H9 (cell line): ENCODE data around the gene SPATS2. TPM values are rescaled to one million over a fixed set of nuclear protein-coding genes. Genes with fewer than 3 reads are reported as not detected.

ENCODE experiments used
- DNase-seq: peaks from one replicate; pipeline ENCODE4 v3.0.0-alpha.2; 2017
- H2AFZ ChIP-seq: one replicate; pipeline ENCODE4 v1.6.1; 2013; ENCODE audit warnings: mild to moderate bottlenecking, low read length, control low read depth, moderate library complexity
- H2AK5ac ChIP-seq: 2 replicates; pipeline ENCODE4 v1.6.1; 2013; ENCODE audit warnings: low read length, control low read depth, mixed read lengths; ENCODE audit not compliant: insufficient read length
- H2BK120ac ChIP-seq: one replicate; pipeline ENCODE4 v1.6.1; 2013; ENCODE audit warnings: low read depth, mild to moderate bottlenecking, low read length, control low read depth, inconsistent platforms; ENCODE audit not compliant: poor library complexity, severe bottlenecking
- H2BK12ac ChIP-seq: 2 replicates; pipeline ENCODE4 v1.6.1; 2013; ENCODE audit warnings: low read length, control low read depth, mixed read lengths, low read depth; ENCODE audit not compliant: insufficient read length
- H2BK15ac ChIP-seq: 2 replicates; pipeline ENCODE4 v1.6.1; 2013; ENCODE audit warnings: low read depth, low read length, control low read depth
- H2BK20ac ChIP-seq: one replicate; pipeline ENCODE4 v1.6.1; 2013; ENCODE audit warnings: low read depth, mild to moderate bottlenecking, low read length, control low read depth, inconsistent platforms; ENCODE audit not compliant: poor library complexity, severe bottlenecking
- H2BK5ac ChIP-seq: 2 replicates; pipeline ENCODE4 v1.6.1; 2013; ENCODE audit warnings: low read length, control low read depth, mixed read lengths; ENCODE audit not compliant: insufficient read length
- H3K14ac ChIP-seq: 2 replicates; pipeline ENCODE4 v1.6.1; 2013; ENCODE audit warnings: low read length, control low read depth; ENCODE audit not compliant: insufficient read depth
- H3K18ac ChIP-seq: 2 replicates; pipeline ENCODE4 v1.6.1; 2013; ENCODE audit warnings: low read depth, mild to moderate bottlenecking, mixed read lengths, low read length, control low read depth; ENCODE audit not compliant: insufficient read length
- H3K23ac ChIP-seq: 2 replicates; pipeline ENCODE4 v1.6.1; 2013; ENCODE audit warnings: low read length, control low read depth, mixed read lengths, low read depth; ENCODE audit not compliant: insufficient read length
- H3K23me2 ChIP-seq: 2 replicates; pipeline ENCODE4 v1.6.1; 2013; ENCODE audit warnings: low read depth, mild to moderate bottlenecking, mixed read lengths, low read length, control low read depth; ENCODE audit not compliant: insufficient read length, poor library complexity, severe bottlenecking
- H3K27ac ChIP-seq: 2 replicates; pipeline ENCODE4 v1.5.1; 2013; ENCODE audit warnings: low read length, control low read depth, mixed read lengths, low read depth; ENCODE audit not compliant: insufficient read length
- H3K27me3 ChIP-seq: 2 replicates; pipeline ENCODE4 v1.6.1; 2013; ENCODE audit warnings: low read length, control low read depth, inconsistent platforms; ENCODE audit not compliant: insufficient read depth
- H3K4ac ChIP-seq: 2 replicates; pipeline ENCODE4 v1.6.1; 2013; ENCODE audit warnings: low read depth, mild to moderate bottlenecking, control low read depth, inconsistent platforms, low read length, moderate library complexity
- H3K4me1 ChIP-seq: 2 replicates; pipeline ENCODE4 v1.6.1; 2013; ENCODE audit warnings: low read length, control low read depth, inconsistent platforms; ENCODE audit not compliant: insufficient read depth
- H3K4me2 ChIP-seq: 2 replicates; pipeline ENCODE4 v1.6.1; 2013; ENCODE audit warnings: low read length, control low read depth, mixed read lengths; ENCODE audit not compliant: insufficient read length, insufficient read depth
- H3K56ac ChIP-seq: 2 replicates; pipeline ENCODE4 v1.6.1; 2013; ENCODE audit warnings: low read depth, mild to moderate bottlenecking, mixed read lengths, low read length, control low read depth; ENCODE audit not compliant: insufficient read length
- H3K79me1 ChIP-seq: 2 replicates; pipeline ENCODE4 v1.6.1; 2013; ENCODE audit warnings: low read depth, mild to moderate bottlenecking, moderate library complexity, low read length, control low read depth, inconsistent platforms; ENCODE audit not compliant: insufficient read depth, poor library complexity, severe bottlenecking
- H3K79me2 ChIP-seq: 2 replicates; pipeline ENCODE4 v1.6.1; 2013; ENCODE audit warnings: low read length, control low read depth, inconsistent platforms; ENCODE audit not compliant: insufficient read depth
- H3K9ac ChIP-seq: 2 replicates; pipeline ENCODE4 v1.6.1; 2013; ENCODE audit warnings: low read length, control low read depth, mixed read lengths; ENCODE audit not compliant: insufficient read length; ENCODE audit errors: extremely low read depth
- H3K9me3 ChIP-seq: one replicate; pipeline ENCODE4 v1.6.1; 2013; ENCODE audit warnings: low read depth, low read length, inconsistent platforms; ENCODE audit not compliant: control insufficient read depth
- H3T11ph ChIP-seq: one replicate; pipeline ENCODE4 v1.6.1; 2013; ENCODE audit warnings: mild to moderate bottlenecking, low read length, control low read depth, inconsistent platforms
- H4K20me1 ChIP-seq: one replicate; pipeline ENCODE4 v1.6.1; 2013; ENCODE audit not compliant: control insufficient read depth, insufficient read length, insufficient read depth
- H4K5ac ChIP-seq: 2 replicates; pipeline ENCODE4 v1.6.1; 2013; ENCODE audit warnings: low read depth, mild to moderate bottlenecking, mixed read lengths, low read length, control low read depth; ENCODE audit not compliant: insufficient read length
- H4K8ac ChIP-seq: replicated peaks from 2 replicates; pipeline ENCODE4 v1.6.1; 2013; ENCODE audit warnings: low read length, control low read depth, mixed read lengths, low read depth; ENCODE audit not compliant: insufficient read length
- H4K91ac ChIP-seq: 2 replicates; pipeline ENCODE4 v1.6.1; 2013; ENCODE audit warnings: low read depth, mild to moderate bottlenecking, moderate library complexity, mixed read lengths, low read length, control low read depth; ENCODE audit not compliant: insufficient read length
- H3K27ac Mint-ChIP-seq, 3 experiments: 2 replicates in 2 of 3; 3 replicates in 1 of 3; pipeline ENCODE4 v1.8.0; 2020 to 2021; ENCODE audit warnings: mixed read lengths in 3 of 3, mild to moderate bottlenecking in 1 of 3, moderate library complexity in 1 of 3
- H3K27me3 Mint-ChIP-seq: 2 replicates; pipeline ENCODE4 v1.8.0; 2021; ENCODE audit warnings: low read depth, mild to moderate bottlenecking, moderate library complexity, mixed read lengths
- H3K36me3 Mint-ChIP-seq, 3 experiments: 2 replicates in 2 of 3; 3 replicates in 1 of 3; pipeline ENCODE4 v1.8.0; 2020 to 2021; ENCODE audit warnings: low read depth in 3 of 3, mixed read lengths in 3 of 3; ENCODE audit not compliant: insufficient read depth in 1 of 3
- H3K4me1 Mint-ChIP-seq, 2 experiments: 2 replicates each; pipeline ENCODE4 v1.8.0; 2020; ENCODE audit warnings: mixed read lengths in 2 of 2
- H3K4me3 Mint-ChIP-seq, 2 experiments: 2 replicates in 1 of 2; 3 replicates in 1 of 2; pipeline ENCODE4 v1.8.0; 2020 to 2021; ENCODE audit warnings: mild to moderate bottlenecking in 2 of 2, mixed read lengths in 2 of 2, moderate library complexity in 1 of 2
- H3K9me3 Mint-ChIP-seq, 2 experiments: 2 replicates in 1 of 2; 3 replicates in 1 of 2; pipeline ENCODE4 v1.8.0; 2020; ENCODE audit warnings: mild to moderate bottlenecking in 2 of 2, mixed read lengths in 2 of 2, moderate library complexity in 1 of 2
- CTCF ChIP-seq: fragments of 200-600 bp; sonication (generic); conservative IDR thresholded peaks from 3 replicates; pipeline ENCODE4 v1.8.0; 2021; ENCODE audit warnings: antibody characterized with exemption, mild to moderate bottlenecking
- WGBS: extraction: QIAGEN DNeasy Blood & Tissue Kit; methylation state at CpG from one replicate; pipeline ENCODE4 v1.1.7; 2013; ENCODE audit warnings: missing lambda C conversion rate, low lambda C conversion rate, mixed read lengths; ENCODE audit not compliant: insufficient read length; ENCODE audit errors: extremely low coverage; 5-methylcytosine and 5-hydroxymethylcytosine counted together
- total RNA-seq: library from RNA; stranded (reverse); gene quantifications from 2 replicates; pipeline ENCODE4 v1.2.1, GENCODE V29; 2021

The SPATS2 gene
- total RNA-seq, 1 experiment from 2014 or later: 17.1 TPM

GRCh38 chr12:49541911-49542505 lies 174.7 kb downstream of the SPATS2 start:
- Histone ChIP-seq H3K4me2 (no peak overlapping the region), H3K79me1 (no peaks in the 10 kb centered on the region), H3K27ac (no peak overlapping the region), H2AK5ac (no peak overlapping the region), H2BK20ac (no peak overlapping the region), H2AFZ (no peak overlapping the region), H3K18ac (no peak overlapping the region), H2BK5ac (no peak overlapping the region), H3K4me1 (no peaks in the 10 kb centered on the region; the same call in 1 of the 2 replicates), H4K5ac (no peak overlapping the region), H3K23me2 (peaks cover 14% of the 10 kb centered on the region), H3K23ac (no peak overlapping the region), H2BK12ac (no peak overlapping the region), H2BK120ac (no peak overlapping the region), H3K4ac (no peak overlapping the region), H3K9ac (no peak overlapping the region), H4K20me1 (no peaks in the 10 kb centered on the region), H3K9me3 (no peaks in the 10 kb centered on the region), H3T11ph (no peak overlapping the region), H2BK15ac (no peak overlapping the region), H3K79me2 (no peaks in the 10 kb centered on the region), H3K14ac (no peak overlapping the region), H4K91ac (no peak overlapping the region), H3K56ac (no peak overlapping the region), H4K8ac (no peak overlapping the region), H3K27me3 (peaks cover 55% of the 10 kb centered on the region)
- H3K9me3 Mint-ChIP-seq: no peaks in the 10 kb centered on the region; a peak in 1 of 5 replicates
- TF ChIP-seq CTCF: no peak
- H3K4me1 Mint-ChIP-seq: peaks cover 20 to 38% of the 10 kb centered on the region in 2 experiments
- H3K27ac Mint-ChIP-seq: peak overlapping the region in 1 of 3 experiments; percentile 13; a peak in 1 of 7 replicates
- peaks cover 96% of the 10 kb centered on the region for H3K27me3 Mint-ChIP-seq
- H3K4me3 Mint-ChIP-seq: no peak overlapping the region
- no CpG with 5 or more reads among the region's 7 CpGs for WGBS
- DNase-seq: no peak
- no peaks in the 10 kb centered on the region for H3K36me3 Mint-ChIP-seq
